ENCODE measurements around the gene CACNA1G.

DNA sequence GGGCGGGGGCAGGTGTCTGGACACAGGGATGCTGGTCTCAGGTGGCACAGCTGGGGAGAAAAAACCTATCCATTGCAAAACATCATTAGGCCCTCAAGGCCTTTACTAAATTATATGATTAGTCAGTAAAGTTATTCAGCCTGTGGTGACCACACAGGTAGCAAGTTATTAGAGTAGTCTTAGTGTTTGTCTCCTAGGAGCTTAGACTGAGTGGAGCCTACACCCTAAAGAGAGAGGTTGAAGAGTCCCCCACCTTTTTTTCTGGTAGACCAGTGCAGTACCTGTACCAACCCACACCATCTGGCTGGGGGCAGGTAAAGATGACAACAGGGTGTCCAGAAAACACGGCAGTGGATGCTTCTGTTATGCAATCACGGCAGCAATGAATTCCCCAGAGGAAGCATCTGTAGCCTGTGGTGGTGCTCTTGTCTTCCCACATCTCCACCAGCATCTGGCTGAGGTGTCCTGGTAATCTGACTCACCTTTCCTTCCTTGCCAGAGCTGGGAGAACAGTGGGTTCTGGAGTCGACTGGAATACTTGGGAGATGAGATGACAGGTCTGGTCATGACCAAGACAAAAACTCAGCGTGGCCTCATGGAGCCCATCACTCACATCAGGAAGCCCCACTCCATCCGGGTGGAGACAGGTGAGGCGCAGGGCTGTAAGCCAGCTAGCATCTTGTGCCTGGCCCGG is 41.2 kb upstream of the CACNA1G start:
- TF ChIP-seq, protein P1, sequence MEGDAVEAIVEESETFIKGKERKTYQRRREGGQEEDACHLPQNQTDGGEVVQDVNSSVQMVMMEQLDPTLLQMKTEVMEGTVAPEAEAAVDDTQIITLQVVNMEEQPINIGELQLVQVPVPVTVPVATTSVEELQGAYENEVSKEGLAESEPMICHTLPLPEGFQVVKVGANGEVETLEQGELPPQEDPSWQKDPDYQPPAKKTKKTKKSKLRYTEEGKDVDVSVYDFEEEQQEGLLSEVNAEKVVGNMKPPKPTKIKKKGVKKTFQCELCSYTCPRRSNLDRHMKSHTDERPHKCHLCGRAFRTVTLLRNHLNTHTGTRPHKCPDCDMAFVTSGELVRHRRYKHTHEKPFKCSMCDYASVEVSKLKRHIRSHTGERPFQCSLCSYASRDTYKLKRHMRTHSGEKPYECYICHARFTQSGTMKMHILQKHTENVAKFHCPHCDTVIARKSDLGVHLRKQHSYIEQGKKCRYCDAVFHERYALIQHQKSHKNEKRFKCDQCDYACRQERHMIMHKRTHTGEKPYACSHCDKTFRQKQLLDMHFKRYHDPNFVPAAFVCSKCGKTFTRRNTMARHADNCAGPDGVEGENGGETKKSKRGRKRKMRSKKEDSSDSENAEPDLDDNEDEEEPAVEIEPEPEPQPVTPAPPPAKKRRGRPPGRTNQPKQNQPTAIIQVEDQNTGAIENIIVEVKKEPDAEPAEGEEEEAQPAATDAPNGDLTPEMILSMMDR (conservative IDR thresholded peaks at IDR 0.05; ENCODE audit: low read length): no peak
- no peak for TF ChIP-seq EZH2phosphoT487 (IDR thresholded peaks at IDR 0.05; ENCODE audit: borderline replicate concordance, low read depth, low read length)
